Measurements from ENCODE around the gene PROC.

The PROC gene

GRCh38 chr2:127423880-127424279 lies 5.7 kb downstream of the PROC start:
- TF ChIP-seq GATA1 (IDR thresholded peaks at IDR 0.05; ENCODE audit: low read depth, low read length) (no peak), POLR2A (IDR thresholded peaks at IDR 0.05; ENCODE audit: low read length) (no peak)

GRCh38 chr2:127424598-127425520 lies 6.6 kb downstream of the PROC start:
- no peak for DNase-seq
- TF ChIP-seq GATA1 (IDR thresholded peaks at IDR 0.05; ENCODE audit: low read depth, low read length) (no peak), POLR2A (IDR thresholded peaks at IDR 0.05; ENCODE audit: low read length) (no peak)

More at GRCh38 chr2:127423880-127424279, 5.7 kb downstream of the PROC start:
- no peak for DNase-seq

- no peak for DNase-seq
- TF ChIP-seq POLR2A (IDR thresholded peaks at IDR 0.05; ENCODE audit: low read length) (no peak), GATA1 (IDR thresholded peaks at IDR 0.05; ENCODE audit: low read depth, low read length) (no peak)
Measured at GRCh38 chr2:127425540-127426490, 7.6 kb downstream of the PROC start.

- no peak for DNase-seq
- TF ChIP-seq GATA1 (IDR thresholded peaks at IDR 0.05; ENCODE audit: low read depth, low read length) (no peak), POLR2A (IDR thresholded peaks at IDR 0.05; ENCODE audit: low read length) (no peak)
Measured at GRCh38 chr2:127426501-127427354, 8.5 kb downstream of the PROC start.

- no peak for TF ChIP-seq GATA1 (IDR thresholded peaks at IDR 0.05; ENCODE audit: low read depth, low read length)
- no peak for TF ChIP-seq POLR2A (IDR thresholded peaks at IDR 0.05; ENCODE audit: low read length)
Measured at GRCh38 chr2:127427376-127428056, 9.3 kb downstream of the PROC start.

GRCh38 chr2:127428057-127428814 lies 10.0 kb downstream of the PROC start:
- TF ChIP-seq GATA1 (IDR thresholded peaks at IDR 0.05; ENCODE audit: low read depth, low read length) (no peak), POLR2A (IDR thresholded peaks at IDR 0.05; ENCODE audit: low read length) (no peak)
- no peak for DNase-seq

More at GRCh38 chr2:127427376-127428056, 9.3 kb downstream of the PROC start:
- no peak for DNase-seq

- no peak for TF ChIP-seq POLR2A (IDR thresholded peaks at IDR 0.05; ENCODE audit: low read length)
- TF ChIP-seq GATA1 (IDR thresholded peaks at IDR 0.05; ENCODE audit: low read depth, low read length) = no peak
- DNase-seq = no peak
Measured at GRCh38 chr2:127428815-127429109, 10.5 kb downstream of the PROC start.

- no peak for DNase-seq
- TF ChIP-seq GATA1 (IDR thresholded peaks at IDR 0.05; ENCODE audit: low read depth, low read length) = no peak
- no peak for TF ChIP-seq POLR2A (IDR thresholded peaks at IDR 0.05; ENCODE audit: low read length)
Measured at GRCh38 chr2:127429291-127429690, 11.1 kb downstream of the PROC start.

- TF ChIP-seq GATA1 (IDR thresholded peaks at IDR 0.05; ENCODE audit: low read depth, low read length) (no peak), POLR2A (IDR thresholded peaks at IDR 0.05; ENCODE audit: low read length) (no peak)
- DNase-seq = no peak
Measured at GRCh38 chr2:127429844-127430425, 11.7 kb downstream of the PROC start.

- DNase-seq = no peak
- TF ChIP-seq POLR2A (IDR thresholded peaks at IDR 0.05; ENCODE audit: low read length) (no peak), GATA1 (IDR thresholded peaks at IDR 0.05; ENCODE audit: low read depth, low read length) (no peak)
Measured at GRCh38 chr2:127431408-127432023, 13.3 kb downstream of the PROC start.

GRCh38 chr2:127434515-127434914 lies 16.3 kb downstream of the PROC start:
- DNase-seq = no peak
- TF ChIP-seq POLR2A (IDR thresholded peaks at IDR 0.05; ENCODE audit: low read length) (no peak), GATA1 (IDR thresholded peaks at IDR 0.05; ENCODE audit: low read depth, low read length) (no peak)

Data from erythroblast (primary cell).